ENCODE data around the gene OBP2A. TPM values are rescaled to one million over a fixed set of nuclear protein-coding genes. Genes with fewer than 3 reads are reported as not detected.
A peak's percentile ranks its signal among the peaks of the same experiment; 100 is the strongest.

The OBP2A gene
- total RNA-seq, 2 donors from 2014 or later = not detected

- ATAC-seq (peak in 1 of 2 donors; percentile 17), DNase-seq (ENCODE audit: low spot score) (peak; percentile 53)
- H3K36me3 Mint-ChIP-seq = no peaks in the 10 kb centered on the region
- H3K27me3 Mint-ChIP-seq = peaks cover 7 to 8% of the 10 kb centered on the region in 2 donors
- H3K9me3 Mint-ChIP-seq = no peaks in the 10 kb centered on the region
- H3K27ac Mint-ChIP-seq = no peak overlapping the region
- H3K4me3 Mint-ChIP-seq = no peak overlapping the region
- H3K4me1 Mint-ChIP-seq (ENCODE audit: low read depth in 2 of 2) = no peaks in the 10 kb centered on the region
Observed at GRCh38 chr9:135588886-135589595, 43.1 kb downstream of the OBP2A start.

- no peak overlapping the region for H3K4me3 Mint-ChIP-seq
- no peak overlapping the region for H3K27ac Mint-ChIP-seq
- no peaks in the 10 kb centered on the region for H3K4me1 Mint-ChIP-seq (ENCODE audit: low read depth in 2 of 2)
- peaks cover 7 to 8% of the 10 kb centered on the region in 2 donors for H3K27me3 Mint-ChIP-seq
- H3K36me3 Mint-ChIP-seq = no peaks in the 10 kb centered on the region
- DNase-seq (ENCODE audit: low spot score) (peak; percentile 45), ATAC-seq (no peak)
- no peaks in the 10 kb centered on the region for H3K9me3 Mint-ChIP-seq
Observed at GRCh38 chr9:135589596-135590485, 43.9 kb downstream of the OBP2A start.

GRCh38 chr9:135590486-135591079, 44.7 kb downstream of the OBP2A start:
- Mint-ChIP-seq H3K9me3 (no peaks in the 10 kb centered on the region), H3K4me1 (ENCODE audit: low read depth in 2 of 2) (no peaks in the 10 kb centered on the region), H3K27me3 (peaks cover 7 to 8% of the 10 kb centered on the region in 2 donors), H3K36me3 (no peaks in the 10 kb centered on the region), H3K27ac (no peak overlapping the region), H3K4me3 (no peak overlapping the region)
- ATAC-seq (no peak), DNase-seq (ENCODE audit: low spot score) (peak; percentile 41)

GRCh38 chr9:135591506-135592330, 45.8 kb downstream of the OBP2A start:
- Mint-ChIP-seq H3K9me3 (no peaks in the 10 kb centered on the region), H3K4me3 (no peak overlapping the region), H3K4me1 (ENCODE audit: low read depth in 2 of 2) (no peaks in the 10 kb centered on the region), H3K27me3 (peaks cover 7 to 15% of the 10 kb centered on the region in 2 donors), H3K36me3 (no peaks in the 10 kb centered on the region), H3K27ac (no peak overlapping the region)
- DNase-seq (ENCODE audit: low spot score) (peak; percentile 59), ATAC-seq (no peak)

- Mint-ChIP-seq H3K4me1 (ENCODE audit: low read depth in 2 of 2) (no peaks in the 10 kb centered on the region), H3K9me3 (no peaks in the 10 kb centered on the region), H3K27ac (no peak overlapping the region), H3K27me3 (peaks cover 10 to 20% of the 10 kb centered on the region in 2 donors), H3K4me3 (no peak overlapping the region), H3K36me3 (no peaks in the 10 kb centered on the region)
- peak; percentile 51 for DNase-seq (ENCODE audit: low spot score)
- ATAC-seq = no peak
Observed at GRCh38 chr9:135592331-135592590, 46.3 kb downstream of the OBP2A start.

- H3K36me3 Mint-ChIP-seq = no peaks in the 10 kb centered on the region
- H3K4me3 Mint-ChIP-seq = no peak overlapping the region
- H3K27me3 Mint-ChIP-seq = peaks cover 10 to 20% of the 10 kb centered on the region in 2 donors
- no peaks in the 10 kb centered on the region for H3K9me3 Mint-ChIP-seq
- peak; percentile 18 for DNase-seq (ENCODE audit: low spot score)
- H3K27ac Mint-ChIP-seq = no peak overlapping the region
- ATAC-seq = no peak
- H3K4me1 Mint-ChIP-seq (ENCODE audit: low read depth in 2 of 2) = no peaks in the 10 kb centered on the region
Observed at GRCh38 chr9:135592625-135593024, 46.7 kb downstream of the OBP2A start.

GRCh38 chr9:135596211-135596610, 50.3 kb downstream of the OBP2A start:
- no peak for DNase-seq (ENCODE audit: low spot score)
- Mint-ChIP-seq H3K27me3 (peaks cover 23 to 42% of the 10 kb centered on the region in 2 donors), H3K36me3 (no peaks in the 10 kb centered on the region), H3K4me1 (ENCODE audit: low read depth in 2 of 2) (no peaks in the 10 kb centered on the region), H3K4me3 (no peak overlapping the region), H3K27ac (no peak overlapping the region), H3K9me3 (no peaks in the 10 kb centered on the region)
- no peak for ATAC-seq

Other genes with a start within 250 kb of the OBP2A start
- gene PPP1R26, start 66.3 kb upstream of the OBP2A start, total RNA-seq = 1 to 10 TPM; 3.7 to 7.7 TPM
- 10 to 100 TPM; 38.2 to 78.3 TPM for gene MRPS2, start 45.4 kb upstream of the OBP2A start, total RNA-seq
- not detected for gene LCN1, start 24.7 kb upstream of the OBP2A start, total RNA-seq
- not detected for gene PAEP, start 15.6 kb downstream of the OBP2A start, total RNA-seq
- gene GLT6D1, start 93.4 kb downstream of the OBP2A start, total RNA-seq = not detected
- gene LCN9, start 117.2 kb downstream of the OBP2A start, total RNA-seq = not detected
- gene SOHLH1, start 153.4 kb downstream of the OBP2A start, total RNA-seq = not detected
- not detected for gene KCNT1, start 156.1 kb downstream of the OBP2A start, total RNA-seq

Measured in natural killer cell treated with Interleukin-12 subunit alpha and Interleukin-12 subunit beta and Interleukin-15 and Interleukin-18, amount 100 ng/mL, for 72 hours (primary cell).